Hematopoietic multipotent progenitor cell treated with erythropoietin and hydrocortisone succinate and interleukin-3 and kit ligand, for 15 days (in vitro differentiated cells): ENCODE data around the gene KRTAP4-9.
"Not testable (repeated sequence)": the region's sequence is repeated elsewhere in the genome, so short reads cannot be mapped to it uniquely, and the experiment has no call there.

Experiments used
- DNase-seq: peaks from one replicate; pipeline ENCODE4 v3.0.0-alpha.2; 2015; ENCODE audit warnings: low spot score

Gene KRTAP4-9

DNA sequence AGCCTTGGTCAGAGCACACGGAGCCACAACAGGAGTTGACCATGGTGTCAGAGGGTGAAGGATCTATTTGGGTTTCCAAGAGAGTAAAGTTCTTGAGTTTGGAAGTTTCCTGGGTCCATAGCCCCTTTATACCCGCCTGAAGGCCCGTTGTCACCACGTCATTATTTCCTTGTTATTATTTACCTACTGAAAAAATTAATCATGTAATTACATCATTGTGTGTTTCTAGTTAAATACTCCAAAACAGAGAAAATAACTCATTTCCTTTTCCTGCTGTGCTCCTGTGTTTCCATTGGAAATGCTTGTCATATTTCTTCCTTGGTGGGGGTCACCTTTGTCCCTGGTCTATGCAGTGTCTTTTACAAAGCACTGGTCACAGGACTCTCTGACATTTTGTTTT lies 7.1 kb upstream of the KRTAP4-9 start, which contains the start of gene KRTAP4-8:
TSS of gene KRTAP4-8 (minus strand) at position 101 of the 400 bp plus-strand sequence. CDS start at position 43, 58 bp downstream.
- no peak for DNase-seq

DNA sequence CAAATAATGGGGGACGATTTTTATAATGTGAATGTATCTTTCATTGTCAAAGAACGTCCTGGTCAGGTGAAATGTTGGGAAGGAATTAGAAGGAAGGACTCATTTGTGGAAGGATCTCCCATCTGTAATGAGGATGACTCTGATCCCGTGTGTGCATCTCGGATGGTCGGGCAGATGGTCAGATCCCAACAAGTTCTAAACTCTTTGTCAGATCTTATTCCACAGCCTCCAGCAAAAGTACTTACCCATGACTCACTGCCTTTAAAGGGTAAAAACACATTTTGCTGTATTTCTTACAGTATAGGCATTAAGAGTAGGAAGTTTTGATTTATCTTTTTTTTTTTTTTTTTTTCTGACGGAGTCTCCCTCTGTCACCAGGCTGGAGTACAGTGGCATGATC lies 6.7 kb upstream of the KRTAP4-9 start:
- DNase-seq, result no peak

DNA sequence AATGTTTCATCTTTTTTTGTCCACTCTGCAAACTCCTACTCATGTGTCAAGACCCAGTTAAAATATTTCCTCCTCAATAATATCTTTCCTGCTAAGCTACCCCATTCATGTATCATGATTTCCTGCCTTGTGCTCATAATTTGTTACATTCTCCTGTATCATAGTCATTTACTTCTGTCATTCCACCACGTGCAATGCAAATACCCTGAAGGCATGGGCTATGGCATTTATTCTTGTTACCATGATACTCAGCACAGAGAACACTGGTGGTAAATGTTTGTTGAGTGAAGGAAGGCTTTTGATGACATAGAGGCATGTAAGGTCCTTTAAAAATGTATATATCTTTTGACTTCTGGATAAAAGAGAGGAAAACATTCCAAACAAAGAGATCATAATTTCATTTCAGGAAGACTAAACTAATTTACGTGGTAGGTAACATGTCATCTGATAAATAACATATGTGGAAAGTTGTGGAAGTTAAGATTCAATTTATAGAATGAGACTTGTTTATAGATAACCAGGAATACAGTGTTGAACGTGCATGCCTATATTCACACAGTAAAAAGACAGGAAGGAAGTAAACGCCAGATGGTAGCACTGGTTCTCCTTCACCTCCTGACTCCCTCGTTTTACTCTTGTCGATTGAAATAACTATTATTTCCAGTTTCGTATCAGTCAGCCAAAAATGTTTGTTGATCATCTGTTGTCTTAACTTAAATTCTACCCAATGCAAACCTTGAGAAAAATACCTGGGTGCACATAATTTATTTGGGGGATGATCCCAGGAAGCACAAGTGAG lies 5.3 kb upstream of the KRTAP4-9 start:
- DNase-seq, result not testable (repeated sequence)

DNA sequence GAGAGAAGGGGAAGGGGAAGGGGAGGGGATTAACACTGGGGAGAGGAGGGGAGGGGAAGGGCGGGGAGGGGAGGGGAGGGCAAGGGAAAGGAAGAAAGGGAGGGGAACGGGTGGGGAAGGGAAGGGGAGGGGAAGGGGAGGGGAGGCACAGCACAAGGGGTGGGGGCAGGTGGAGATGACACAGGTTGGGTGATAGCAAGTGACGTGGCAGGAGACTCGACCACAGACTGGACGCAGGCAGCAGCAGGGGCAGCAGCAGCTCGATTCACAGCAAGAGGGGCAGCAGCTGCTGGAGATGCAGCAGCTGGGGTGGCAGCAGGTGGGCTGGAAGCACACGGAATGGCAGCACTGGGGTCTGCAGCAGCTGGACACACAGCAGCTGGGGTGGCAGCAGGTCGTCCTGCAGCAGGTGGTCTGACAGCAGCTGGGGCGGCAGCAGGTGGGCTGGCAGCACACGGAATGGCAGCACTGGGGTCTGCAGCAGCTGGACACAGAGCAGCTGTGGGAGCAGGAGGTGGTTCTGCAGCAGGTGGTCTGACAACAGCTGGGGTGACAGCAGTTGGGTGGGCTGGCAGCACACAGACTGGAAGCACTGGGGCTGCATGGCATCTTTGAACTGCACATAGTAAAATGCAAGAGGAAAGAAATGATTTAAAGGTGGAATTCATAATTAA lies 3.5 kb upstream of the KRTAP4-9 start, which contains the start of gene KRTAP4-16:
TSS of gene KRTAP4-16 (minus strand) at position 624 of the 674 bp plus-strand sequence. CDS start at position 624, 0 bp downstream.
- DNase-seq, result no peak

DNA sequence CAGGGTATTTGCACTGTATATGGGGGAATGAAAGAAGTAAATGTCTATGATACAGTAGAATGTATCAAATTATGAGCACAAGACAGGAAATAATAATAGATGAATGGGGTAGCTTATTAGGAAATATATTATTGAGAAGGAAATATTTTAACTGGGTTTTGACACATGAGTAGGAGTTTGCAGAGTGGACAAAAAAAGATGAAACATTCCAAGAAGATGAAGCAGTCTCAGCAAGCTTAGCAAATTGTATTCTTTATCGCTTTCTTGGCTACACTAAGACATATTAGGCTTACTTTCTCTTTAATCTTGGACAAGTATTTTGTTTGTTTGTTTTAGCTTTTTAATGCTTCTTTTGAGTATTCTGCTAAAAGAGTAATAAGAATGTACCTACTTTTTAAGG lies 1.3 kb upstream of the KRTAP4-9 start:
- DNase-seq, result no peak

DNA sequence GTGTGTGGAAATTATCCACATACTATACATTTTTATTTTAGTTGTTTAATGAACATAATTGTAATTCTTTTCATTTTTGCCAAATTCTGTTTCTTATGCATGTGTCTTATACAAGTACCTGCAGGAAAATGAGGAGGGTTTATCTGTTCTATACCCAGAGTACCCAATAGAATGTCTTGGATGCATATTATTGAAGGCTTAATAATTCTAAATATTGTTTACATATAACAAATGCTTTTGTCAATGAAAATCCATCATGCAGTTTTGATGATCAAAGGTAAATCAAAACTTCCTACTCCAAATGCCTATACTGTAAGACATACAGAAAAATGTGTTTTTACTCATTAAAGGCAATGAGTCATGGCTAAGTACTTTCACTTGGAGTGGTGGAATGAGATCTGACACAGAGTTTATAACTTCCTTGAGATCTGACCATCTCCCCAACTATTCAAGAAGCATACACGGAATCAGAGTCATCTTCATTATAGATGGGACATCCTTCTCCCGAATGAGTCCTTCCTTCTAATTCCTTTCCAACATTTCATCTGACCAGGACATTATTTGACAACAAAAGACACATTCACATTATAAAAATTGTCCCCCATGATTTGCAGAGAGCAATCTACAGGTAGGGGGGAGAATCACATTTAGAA lies 677 bp upstream of the KRTAP4-9 start:
- DNase-seq, result not testable (repeated sequence)

DNA sequence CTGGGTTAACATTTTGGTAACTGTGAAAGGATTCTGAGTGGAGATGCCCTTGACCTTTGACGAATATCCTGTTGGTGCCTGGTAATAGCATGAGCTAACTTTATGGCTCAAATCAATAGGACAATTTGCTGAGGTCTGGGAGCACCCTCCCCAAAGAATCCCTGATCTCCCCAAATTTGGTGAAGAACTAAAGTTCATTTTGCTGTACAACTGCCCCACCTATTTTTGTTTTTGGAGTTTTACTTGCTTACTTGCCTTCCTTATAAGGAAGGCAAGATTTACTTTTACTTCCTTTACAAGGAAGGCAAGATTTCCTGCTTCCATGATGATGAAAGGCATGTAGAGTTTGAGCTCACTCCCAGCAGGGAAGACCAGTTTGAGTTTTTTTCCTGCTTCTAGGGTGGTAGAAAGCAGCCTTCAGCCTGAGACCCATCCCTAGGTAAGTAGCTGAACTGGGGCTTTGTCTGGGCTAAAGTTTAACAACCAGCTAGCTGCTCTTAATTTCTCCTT lies 2.8 kb downstream of the KRTAP4-9 start:
- DNase-seq, result no peak

DNA sequence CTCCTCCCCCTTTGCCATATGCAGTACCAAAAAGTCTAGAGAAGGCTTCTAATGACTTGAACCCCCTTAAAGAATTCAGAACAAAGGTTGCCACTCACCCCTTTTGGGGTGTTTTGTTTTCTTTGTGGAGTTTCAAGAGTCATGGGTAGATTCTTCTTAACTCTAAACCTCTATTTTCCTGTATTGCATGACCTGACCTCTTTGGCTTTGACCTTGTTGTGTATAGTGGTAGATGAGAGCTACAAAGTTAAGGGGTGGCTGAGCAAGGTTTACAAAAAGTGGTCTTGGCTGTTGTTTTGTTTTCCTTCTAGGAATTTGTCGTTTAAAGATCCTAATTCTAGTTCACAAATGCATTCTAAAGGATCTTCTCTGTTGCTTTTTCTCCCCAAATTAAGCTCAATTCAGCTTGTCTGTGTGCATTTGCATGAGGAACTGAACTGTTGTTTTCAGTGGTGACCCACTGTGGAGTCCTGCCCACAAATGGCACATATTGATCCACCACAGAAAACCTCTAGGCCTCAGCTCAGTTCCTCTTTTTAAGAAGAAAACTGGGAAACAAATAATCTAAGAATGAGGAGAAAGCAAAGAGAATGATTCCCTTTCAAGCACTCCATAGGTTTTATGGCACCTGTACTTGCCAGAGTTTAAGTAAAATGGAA lies 3.7 kb downstream of the KRTAP4-9 start:
- DNase-seq, result not testable (repeated sequence)

DNA sequence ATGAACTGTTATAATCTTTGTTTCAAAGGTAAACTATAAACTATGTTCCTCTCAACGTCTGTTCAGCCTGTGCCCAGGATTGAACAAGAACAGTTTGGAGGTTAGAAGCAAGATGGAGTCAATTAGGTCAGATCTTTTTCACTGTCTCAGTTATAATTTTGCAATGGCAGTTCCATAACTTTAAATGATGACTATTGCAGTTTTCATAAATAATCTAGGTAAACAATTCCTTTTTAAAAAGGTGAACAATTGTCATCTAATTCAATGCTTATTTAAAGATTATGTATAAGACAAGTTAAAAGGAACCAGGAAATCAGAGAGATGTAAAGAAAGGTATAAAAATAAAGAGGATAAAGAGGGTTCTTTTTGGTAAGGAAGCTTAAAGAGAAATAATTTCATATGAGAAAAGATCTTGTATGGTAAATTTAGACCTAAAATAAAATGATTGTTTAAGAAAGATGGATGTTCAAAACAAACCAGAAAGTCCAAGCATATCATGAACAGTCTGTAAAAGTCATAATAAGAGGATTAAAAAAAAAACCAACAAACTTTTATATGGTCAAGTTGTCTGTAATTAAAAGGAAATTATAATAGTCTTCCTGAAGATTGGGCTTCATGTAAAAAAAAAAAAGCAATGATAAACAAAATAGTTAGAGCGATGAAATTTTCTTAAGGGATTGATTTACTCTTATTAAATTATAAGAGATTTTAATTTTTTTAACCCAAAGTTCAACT lies 6.1 kb downstream of the KRTAP4-9 start:
- no peak for DNase-seq

DNA sequence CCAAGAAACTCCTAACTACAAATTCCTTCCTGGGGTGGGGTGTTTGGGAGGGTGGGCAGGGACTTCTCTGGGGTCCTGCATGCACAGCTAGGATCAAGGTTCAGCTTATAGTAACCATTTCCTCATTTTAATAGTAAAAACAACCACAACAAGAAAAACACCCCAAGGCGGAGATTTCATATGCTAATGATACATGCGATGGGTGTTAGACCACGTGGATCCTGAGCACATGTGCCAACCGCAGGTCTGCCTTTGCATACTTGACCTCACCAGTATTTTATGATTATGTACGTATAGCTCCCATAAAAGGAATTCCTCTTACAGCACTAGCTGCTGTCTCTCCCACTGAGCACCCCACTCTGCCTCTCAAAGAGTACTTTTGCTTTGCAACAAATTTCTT lies 11.1 kb downstream of the KRTAP4-9 start:
- no peak for DNase-seq

DNA sequence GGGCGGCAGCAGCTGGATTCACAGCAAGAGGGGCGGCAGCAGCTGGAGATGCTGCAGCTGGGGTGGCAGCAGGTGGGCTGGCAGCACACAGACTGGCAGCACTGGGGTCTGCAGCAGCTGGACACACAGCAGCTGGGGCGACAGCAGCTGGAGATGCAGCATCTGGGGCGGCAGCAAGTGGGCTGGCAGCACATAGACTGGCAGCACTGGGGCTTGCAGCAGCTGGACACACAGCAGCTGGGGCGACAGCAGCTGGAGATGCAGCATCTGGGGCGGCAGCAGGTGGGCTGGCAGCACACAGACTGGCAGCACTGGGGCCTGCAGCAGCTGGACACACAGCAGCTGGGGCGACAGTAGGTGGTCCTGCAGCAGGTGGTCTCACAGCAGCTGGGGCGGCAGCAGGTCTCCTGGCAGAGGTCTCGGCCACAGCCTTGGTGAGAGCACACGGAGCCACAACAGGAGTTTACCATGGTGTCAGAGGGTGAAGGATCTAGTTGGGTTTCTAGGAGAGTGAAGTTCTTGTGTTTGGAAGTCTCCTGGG lies 12.7 kb downstream of the KRTAP4-9 start, which contains the start of gene KRTAP4-11:
TSS of gene KRTAP4-11 (minus strand) at position 528 of the 541 bp plus-strand sequence. CDS start at position 470, 58 bp downstream.
- DNase-seq, result not testable (repeated sequence)

DNA sequence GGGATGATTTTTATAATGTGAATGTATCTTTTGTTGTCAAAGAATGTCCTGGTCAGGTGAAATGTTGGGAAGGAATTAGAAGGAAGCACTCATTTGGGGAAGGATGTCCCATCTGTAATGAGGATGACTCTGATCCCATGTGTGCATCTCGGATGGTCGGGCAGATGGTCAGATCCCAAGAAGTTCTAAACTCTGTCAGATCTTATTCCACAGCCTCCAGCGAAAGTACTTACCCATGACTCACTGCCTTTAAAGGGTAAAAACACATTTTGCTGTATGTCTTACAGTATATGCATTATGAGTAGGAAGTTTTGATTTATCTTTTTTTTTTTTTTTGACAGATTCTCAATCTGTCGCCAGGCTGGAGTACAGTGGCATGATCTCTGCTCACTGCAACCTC lies 13.5 kb downstream of the KRTAP4-9 start:
- DNase-seq, result no peak

DNA sequence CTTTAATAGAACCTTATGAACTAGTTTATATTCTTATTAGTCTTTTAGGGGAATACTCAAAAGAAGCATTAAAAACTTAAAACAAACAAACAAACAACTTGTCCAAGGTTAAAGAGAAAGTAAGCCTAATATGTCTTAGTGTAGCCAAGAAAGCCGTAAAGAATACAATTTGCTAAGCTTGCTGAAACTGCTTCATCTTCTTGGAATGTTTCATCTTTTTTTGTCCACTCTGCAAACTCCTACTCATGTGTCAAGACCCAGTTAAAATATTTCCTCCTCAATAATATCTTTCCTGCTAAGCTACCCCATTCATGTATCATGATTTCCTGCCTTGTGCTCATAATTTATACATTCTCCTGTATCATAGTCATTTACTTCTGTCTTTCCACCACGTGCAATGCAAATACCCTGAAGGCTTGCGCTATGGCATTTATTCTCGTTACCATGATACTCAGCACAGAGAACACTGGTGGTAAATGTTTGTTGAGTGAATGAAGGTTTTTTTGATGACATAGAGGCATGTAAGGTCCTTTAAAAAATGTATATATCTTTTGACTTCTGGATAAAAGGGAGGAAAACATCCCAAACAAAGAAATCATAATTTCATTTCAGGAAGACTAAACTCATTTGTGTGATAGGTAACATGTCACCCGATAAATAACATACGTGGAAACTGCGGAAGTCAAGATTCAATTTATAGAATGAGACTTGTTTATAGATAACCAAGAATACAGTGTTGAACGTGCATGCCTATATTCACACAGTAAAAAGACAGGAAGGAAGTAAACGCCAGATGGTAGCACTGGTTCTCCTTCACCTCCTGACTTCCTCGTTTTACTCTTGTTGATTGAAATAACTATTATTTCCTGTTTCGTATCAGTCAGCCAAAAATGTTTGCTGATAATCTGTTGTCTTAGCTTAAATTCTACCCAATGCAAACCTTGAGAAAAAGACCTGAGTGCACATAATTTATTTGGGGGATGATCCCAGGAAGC lies 14.8 kb downstream of the KRTAP4-9 start:
- not testable (repeated sequence) for DNase-seq

DNA sequence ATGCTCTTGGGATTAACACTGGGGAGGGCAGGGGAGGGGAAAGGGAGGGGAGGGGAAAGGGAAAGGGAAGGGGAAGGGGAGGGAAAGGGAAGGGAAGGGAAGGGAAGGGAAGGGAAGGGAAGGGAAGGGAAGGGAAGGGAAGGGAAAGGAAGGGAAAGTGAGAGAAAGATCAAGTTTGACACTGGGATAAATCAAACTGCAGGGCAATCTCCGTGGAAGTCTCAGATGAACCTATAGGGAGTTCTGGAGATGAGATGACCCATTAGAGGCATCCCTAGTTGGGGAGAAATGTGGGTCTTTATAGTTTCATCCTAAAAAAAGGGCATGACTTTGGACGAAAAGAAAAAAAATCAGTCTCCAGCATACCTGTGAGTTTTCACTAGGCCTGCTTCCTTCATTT lies 16.6 kb downstream of the KRTAP4-9 start:
- DNase-seq, result no peak

DNA sequence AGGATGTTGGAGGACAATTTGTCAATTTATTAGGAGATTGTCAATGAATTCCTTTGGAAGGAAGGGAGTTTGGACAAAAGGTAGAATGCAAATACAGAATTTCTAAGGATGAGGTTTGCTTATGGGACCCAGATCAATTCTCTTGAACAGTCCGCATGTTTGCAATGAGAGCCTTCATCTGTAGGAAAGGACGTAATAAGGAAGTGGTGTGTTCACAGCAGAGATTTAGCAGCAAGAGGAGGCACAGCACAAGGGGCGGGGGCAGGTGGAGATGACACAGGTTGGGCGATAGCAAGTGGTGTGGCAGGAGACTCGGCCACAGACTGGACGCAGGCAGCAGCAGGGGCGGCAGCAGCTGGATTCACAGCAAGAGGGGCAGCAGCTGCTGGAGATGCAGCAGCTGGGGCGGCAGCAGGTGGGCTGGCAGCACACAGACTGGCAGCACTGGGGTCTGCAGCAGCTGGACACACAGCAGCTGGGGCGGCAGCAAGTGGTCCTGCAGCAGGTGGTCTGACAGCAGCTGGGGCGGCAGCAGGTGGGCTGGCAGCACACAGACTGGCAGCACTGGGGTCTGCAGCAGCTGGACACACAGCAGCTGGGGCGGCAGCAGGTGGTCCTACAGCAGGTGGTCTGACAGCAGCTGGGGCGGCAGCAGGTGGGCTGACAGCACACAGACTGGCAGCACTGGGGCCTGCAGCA lies 18.3 kb downstream of the KRTAP4-9 start:
- not testable (repeated sequence) for DNase-seq

DNA sequence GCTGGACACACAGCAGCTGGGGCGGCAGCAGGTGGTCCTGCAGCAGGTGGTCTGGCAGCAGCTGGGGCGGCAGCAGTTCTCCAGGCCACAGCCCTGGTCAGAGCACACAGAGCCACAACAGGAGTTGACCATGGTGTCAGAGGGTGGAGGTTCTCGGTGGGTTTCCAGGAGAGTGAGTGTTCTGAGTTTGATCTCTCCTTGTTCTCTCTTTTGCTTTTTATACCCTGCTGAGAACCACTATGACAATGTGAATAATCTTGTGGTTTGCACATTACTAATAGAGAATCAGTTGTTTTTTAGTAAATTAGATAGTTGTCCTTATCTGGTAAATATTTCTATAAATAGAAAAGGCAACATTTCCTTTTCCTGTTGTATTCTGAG lies 18.8 kb downstream of the KRTAP4-9 start, which contains the start of gene KRTAP4-12:
TSS of gene KRTAP4-12 (minus strand) at position 192 of the 381 bp plus-strand sequence. CDS start at position 132, 60 bp downstream.
- not testable (repeated sequence) for DNase-seq

DNA sequence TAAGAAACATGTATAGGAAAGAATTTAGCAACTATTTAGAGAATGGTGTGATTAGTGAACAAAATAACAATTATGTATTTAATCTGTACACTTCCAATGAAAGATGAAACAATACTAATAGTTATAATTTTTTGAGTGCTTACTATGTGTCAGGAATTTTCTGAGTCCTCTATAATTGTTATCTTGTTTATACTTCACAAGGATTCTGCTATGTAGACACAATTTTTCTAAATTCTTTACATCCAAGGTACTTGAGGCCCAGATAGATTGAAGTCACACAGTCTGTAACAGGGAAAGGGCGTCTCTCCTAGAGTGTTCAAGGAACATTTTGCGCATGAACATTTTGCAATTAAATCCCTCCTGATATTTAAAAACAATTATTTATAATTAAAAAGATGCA lies 19.9 kb downstream of the KRTAP4-9 start:
- no peak for DNase-seq

DNA sequence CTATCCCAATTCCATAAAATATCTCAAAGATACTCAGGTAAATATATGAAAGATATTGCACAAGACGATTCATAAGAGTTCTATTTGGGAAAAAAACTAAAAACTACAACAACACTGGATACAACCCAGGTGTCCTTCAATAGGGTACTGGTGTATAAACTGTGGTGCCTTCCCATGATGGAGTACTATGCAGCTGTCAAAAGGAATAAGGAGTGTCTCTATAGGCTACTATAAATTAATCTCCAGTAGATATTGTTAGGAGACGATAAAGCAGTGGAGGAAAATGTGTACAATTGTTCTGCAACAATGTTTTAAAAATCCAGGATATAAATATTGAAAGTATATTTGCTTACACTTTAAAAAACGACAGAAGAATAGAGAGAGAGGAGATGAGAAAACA lies 21.2 kb downstream of the KRTAP4-9 start:
- DNase-seq, result no peak

DNA sequence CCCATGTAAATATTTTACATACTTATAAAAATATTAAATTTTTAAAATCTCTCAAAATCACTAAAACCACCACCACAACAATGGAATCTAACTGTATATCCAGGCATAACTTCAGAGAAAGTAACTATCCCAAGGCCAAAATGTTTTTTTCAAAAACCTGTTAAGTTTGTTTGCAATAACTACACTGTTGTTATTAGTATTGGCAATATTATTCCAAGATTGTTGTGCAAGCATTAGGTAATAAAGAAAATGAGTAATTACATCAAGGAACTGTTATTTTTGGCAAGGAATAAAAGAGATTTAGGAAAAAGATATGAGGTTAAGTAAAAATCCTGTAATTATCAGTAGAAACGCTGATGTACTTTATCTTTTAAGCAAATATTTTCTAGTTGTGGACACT lies 22.2 kb downstream of the KRTAP4-9 start:
- no peak for DNase-seq
